ENCODE data around the gene UBE2J2. TPM values are rescaled to one million over a fixed set of nuclear protein-coding genes. Genes with fewer than 3 reads are reported as not detected.

UBE2J2 gene
- polyA plus RNA-seq, 1 of the 3 experiments (the other 2 are of a cell fraction) = 47.5 TPM

DNA sequence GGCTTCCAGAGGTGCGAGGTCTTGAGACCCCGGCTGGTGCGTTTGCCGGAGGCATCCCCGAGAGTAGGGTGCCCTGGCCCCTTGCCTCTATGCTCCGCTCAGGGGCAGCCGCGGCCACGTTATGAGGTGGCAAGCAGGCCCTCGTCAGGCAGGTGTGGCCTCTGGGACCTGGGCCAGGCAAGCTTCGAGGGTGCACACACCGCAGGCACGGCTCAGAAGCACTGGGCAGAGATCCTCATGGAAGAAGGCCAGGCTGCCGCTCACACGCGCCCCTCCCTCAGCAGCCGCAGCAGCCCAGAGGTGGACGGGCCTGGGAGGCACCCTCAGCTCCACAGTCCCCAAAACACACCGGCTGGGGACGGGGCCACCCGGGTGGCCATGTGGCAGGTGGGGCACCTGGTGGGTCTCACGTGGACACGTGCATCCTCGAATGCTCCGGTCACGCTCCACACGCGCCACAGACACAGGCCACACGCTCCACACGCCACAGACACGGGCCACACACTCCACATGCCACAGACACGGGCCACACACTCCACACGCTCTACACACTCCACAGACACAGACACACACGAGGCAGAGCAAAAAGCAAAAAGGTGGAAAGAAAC, 48.3 kb downstream of the UBE2J2 start:
- H3K27me3 ChIP-seq (ENCODE audit: insufficient read depth) = no peaks in the 10 kb centered on the region
- no peak overlapping the region for H3K27ac ChIP-seq (ENCODE audit: low read depth in 2 of 2, low read length in 1 of 2)
- H3K36me3 ChIP-seq (replicated peaks in 1 of 2; ENCODE audit: control insufficient read depth in 1 of 2, insufficient read depth in 2 of 2, low read length in 1 of 2) = peaks cover 0 to 44% of the 10 kb centered on the region in 2 experiments
- H3K9me3 ChIP-seq = no peaks in the 10 kb centered on the region
- no peak overlapping the region for H3K4me2 ChIP-seq
- ChIA-PET POLR2A (no interaction called here), CTCF (interaction anchor here (1.2 to 7.4 kb wide), 2 partner anchors 103 to 242 kb away, joined by 3 to 37 read pairs; no protein-coding TSS in a partner anchor)
- peaks cover 0 to 5% of the 10 kb centered on the region in 2 experiments; a peak in 1 of 4 replicates for H3K4me1 ChIP-seq (ENCODE audit: control insufficient read depth in 1 of 2, insufficient read depth in 2 of 2, low read depth in 1 of 2, low read length in 1 of 2)
- peaks cover 38% of the 10 kb centered on the region for H3K79me2 ChIP-seq (ENCODE audit: insufficient read depth)
- H3K9ac ChIP-seq = no peak overlapping the region
- H2AFZ ChIP-seq (ENCODE audit: low read depth) = no peak overlapping the region
- H3F3A ChIP-seq (replicated peaks; ENCODE audit: insufficient read depth) = no peaks in the 10 kb centered on the region
- TF ChIP-seq RAD21 (IDR thresholded peaks at IDR 0.05; ENCODE audit: low read length) (no peak), ELF1 (IDR thresholded peaks at IDR 0.05) (no peak), TEAD4 (IDR thresholded peaks at IDR 0.05; ENCODE audit: borderline replicate concordance, insufficient read depth) (no peak), SIN3A (IDR thresholded peaks at IDR 0.05; ENCODE audit: borderline replicate concordance, low read depth, low read length) (no peak)
- H4K20me1 ChIP-seq (ENCODE audit: insufficient read depth) = peaks cover 13% of the 10 kb centered on the region; the same call in 1 of the 2 replicates
- no peak for DNase-seq
- no peaks in the 10 kb centered on the region for H3K9me2 ChIP-seq
- WGBS (ENCODE audit: low lambda C conversion rate) = 98% methylated on average over 16 of the region's 34 CpGs
- H3K4me3 ChIP-seq (ENCODE audit: low read depth in 2 of 2, low read length in 1 of 2) = no peak overlapping the region

- peaks cover 0 to 51% of the 10 kb centered on the region in 2 experiments for H3K36me3 ChIP-seq (replicated peaks in 1 of 2; ENCODE audit: control insufficient read depth in 1 of 2, insufficient read depth in 2 of 2, low read length in 1 of 2)
These were observed 49.8 kb downstream of the UBE2J2 start for GRCh38 chr1:1223891-1224290.

More at GRCh38 chr1:1223891-1224290, 49.8 kb downstream of the UBE2J2 start:
- 0 out of 2 replicates have a peak, but pooled peaks cover under 1% of the 10 kb centered on the region for H4K20me1 ChIP-seq (ENCODE audit: insufficient read depth)
- no peaks in the 10 kb centered on the region for H3K9me2 ChIP-seq
- peaks cover 23% of the 10 kb centered on the region for H3K79me2 ChIP-seq (ENCODE audit: insufficient read depth)
- H3K27ac ChIP-seq (ENCODE audit: low read depth in 2 of 2, low read length in 1 of 2) = no peak overlapping the region
- ChIA-PET POLR2A (no interaction called here), CTCF (interaction anchor here (7.4 kb wide), 1 partner anchor 102 kb away, joined by 37 read pairs; no protein-coding TSS in a partner anchor)
- DNase-seq = no peak
- 91% methylated on average over 10 of the region's 21 CpGs for WGBS (ENCODE audit: low lambda C conversion rate)
- H3K4me2 ChIP-seq = no peak overlapping the region
- no peak overlapping the region for H3K4me3 ChIP-seq (ENCODE audit: low read depth in 2 of 2, low read length in 1 of 2)
- H3K9me3 ChIP-seq = no peaks in the 10 kb centered on the region
- no peak overlapping the region for H3K9ac ChIP-seq
- H3K27me3 ChIP-seq (ENCODE audit: insufficient read depth) = no peaks in the 10 kb centered on the region
- TF ChIP-seq GABPA (IDR thresholded peaks at IDR 0.05; ENCODE audit: low read depth) (no peak), MXI1 (IDR thresholded peaks at IDR 0.05; ENCODE audit: low read depth, low read length) (no peak), SIN3A (IDR thresholded peaks at IDR 0.05; ENCODE audit: borderline replicate concordance, low read depth, low read length) (no peak), ELF1 (IDR thresholded peaks at IDR 0.05) (no peak), USF1 (IDR thresholded peaks at IDR 0.05; ENCODE audit: borderline replicate concordance, low read depth) (no peak), EP300 (IDR thresholded peaks at IDR 0.05; ENCODE audit: borderline replicate concordance in 1 of 2, low read depth in 1 of 2, low read length in 1 of 2) (no peak), TEAD4 (IDR thresholded peaks at IDR 0.05; ENCODE audit: borderline replicate concordance, insufficient read depth) (no peak), RXRA (IDR thresholded peaks at IDR 0.05; ENCODE audit: borderline replicate concordance, low read depth) (no peak), CHD2 (IDR thresholded peaks at IDR 0.05; ENCODE audit: low read length, partially characterized antibody) (no peak), NFIC (IDR thresholded peaks at IDR 0.05; ENCODE audit: borderline replicate concordance) (no peak)
- TF ChIP-seq, protein P1, sequence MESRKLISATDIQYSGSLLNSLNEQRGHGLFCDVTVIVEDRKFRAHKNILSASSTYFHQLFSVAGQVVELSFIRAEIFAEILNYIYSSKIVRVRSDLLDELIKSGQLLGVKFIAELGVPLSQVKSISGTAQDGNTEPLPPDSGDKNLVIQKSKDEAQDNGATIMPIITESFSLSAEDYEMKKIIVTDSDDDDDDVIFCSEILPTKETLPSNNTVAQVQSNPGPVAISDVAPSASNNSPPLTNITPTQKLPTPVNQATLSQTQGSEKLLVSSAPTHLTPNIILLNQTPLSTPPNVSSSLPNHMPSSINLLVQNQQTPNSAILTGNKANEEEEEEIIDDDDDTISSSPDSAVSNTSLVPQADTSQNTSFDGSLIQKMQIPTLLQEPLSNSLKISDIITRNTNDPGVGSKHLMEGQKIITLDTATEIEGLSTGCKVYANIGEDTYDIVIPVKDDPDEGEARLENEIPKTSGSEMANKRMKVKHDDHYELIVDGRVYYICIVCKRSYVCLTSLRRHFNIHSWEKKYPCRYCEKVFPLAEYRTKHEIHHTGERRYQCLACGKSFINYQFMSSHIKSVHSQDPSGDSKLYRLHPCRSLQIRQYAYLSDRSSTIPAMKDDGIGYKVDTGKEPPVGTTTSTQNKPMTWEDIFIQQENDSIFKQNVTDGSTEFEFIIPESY (IDR thresholded peaks at IDR 0.05; ENCODE audit: borderline replicate concordance, low read depth) = no peak
- TF ChIP-seq, protein P2, sequence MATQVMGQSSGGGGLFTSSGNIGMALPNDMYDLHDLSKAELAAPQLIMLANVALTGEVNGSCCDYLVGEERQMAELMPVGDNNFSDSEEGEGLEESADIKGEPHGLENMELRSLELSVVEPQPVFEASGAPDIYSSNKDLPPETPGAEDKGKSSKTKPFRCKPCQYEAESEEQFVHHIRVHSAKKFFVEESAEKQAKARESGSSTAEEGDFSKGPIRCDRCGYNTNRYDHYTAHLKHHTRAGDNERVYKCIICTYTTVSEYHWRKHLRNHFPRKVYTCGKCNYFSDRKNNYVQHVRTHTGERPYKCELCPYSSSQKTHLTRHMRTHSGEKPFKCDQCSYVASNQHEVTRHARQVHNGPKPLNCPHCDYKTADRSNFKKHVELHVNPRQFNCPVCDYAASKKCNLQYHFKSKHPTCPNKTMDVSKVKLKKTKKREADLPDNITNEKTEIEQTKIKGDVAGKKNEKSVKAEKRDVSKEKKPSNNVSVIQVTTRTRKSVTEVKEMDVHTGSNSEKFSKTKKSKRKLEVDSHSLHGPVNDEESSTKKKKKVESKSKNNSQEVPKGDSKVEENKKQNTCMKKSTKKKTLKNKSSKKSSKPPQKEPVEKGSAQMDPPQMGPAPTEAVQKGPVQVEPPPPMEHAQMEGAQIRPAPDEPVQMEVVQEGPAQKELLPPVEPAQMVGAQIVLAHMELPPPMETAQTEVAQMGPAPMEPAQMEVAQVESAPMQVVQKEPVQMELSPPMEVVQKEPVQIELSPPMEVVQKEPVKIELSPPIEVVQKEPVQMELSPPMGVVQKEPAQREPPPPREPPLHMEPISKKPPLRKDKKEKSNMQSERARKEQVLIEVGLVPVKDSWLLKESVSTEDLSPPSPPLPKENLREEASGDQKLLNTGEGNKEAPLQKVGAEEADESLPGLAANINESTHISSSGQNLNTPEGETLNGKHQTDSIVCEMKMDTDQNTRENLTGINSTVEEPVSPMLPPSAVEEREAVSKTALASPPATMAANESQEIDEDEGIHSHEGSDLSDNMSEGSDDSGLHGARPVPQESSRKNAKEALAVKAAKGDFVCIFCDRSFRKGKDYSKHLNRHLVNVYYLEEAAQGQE (IDR thresholded peaks at IDR 0.05; ENCODE audit: low read depth, low read length) = no peak
- TF ChIP-seq, protein P3, sequence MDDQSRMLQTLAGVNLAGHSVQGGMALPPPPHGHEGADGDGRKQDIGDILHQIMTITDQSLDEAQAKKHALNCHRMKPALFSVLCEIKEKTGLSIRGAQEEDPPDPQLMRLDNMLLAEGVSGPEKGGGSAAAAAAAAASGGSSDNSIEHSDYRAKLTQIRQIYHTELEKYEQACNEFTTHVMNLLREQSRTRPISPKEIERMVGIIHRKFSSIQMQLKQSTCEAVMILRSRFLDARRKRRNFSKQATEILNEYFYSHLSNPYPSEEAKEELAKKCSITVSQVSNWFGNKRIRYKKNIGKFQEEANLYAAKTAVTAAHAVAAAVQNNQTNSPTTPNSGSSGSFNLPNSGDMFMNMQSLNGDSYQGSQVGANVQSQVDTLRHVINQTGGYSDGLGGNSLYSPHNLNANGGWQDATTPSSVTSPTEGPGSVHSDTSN (IDR thresholded peaks at IDR 0.05) = no peak
- TF ChIP-seq, protein P4, sequence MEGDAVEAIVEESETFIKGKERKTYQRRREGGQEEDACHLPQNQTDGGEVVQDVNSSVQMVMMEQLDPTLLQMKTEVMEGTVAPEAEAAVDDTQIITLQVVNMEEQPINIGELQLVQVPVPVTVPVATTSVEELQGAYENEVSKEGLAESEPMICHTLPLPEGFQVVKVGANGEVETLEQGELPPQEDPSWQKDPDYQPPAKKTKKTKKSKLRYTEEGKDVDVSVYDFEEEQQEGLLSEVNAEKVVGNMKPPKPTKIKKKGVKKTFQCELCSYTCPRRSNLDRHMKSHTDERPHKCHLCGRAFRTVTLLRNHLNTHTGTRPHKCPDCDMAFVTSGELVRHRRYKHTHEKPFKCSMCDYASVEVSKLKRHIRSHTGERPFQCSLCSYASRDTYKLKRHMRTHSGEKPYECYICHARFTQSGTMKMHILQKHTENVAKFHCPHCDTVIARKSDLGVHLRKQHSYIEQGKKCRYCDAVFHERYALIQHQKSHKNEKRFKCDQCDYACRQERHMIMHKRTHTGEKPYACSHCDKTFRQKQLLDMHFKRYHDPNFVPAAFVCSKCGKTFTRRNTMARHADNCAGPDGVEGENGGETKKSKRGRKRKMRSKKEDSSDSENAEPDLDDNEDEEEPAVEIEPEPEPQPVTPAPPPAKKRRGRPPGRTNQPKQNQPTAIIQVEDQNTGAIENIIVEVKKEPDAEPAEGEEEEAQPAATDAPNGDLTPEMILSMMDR (IDR thresholded peaks at IDR 0.05) = no peak
- no peaks in the 10 kb centered on the region for H3K4me1 ChIP-seq (ENCODE audit: control insufficient read depth in 1 of 2, insufficient read depth in 2 of 2, low read depth in 1 of 2, low read length in 1 of 2)
- H3F3A ChIP-seq (replicated peaks; ENCODE audit: insufficient read depth) = no peaks in the 10 kb centered on the region
- no peak overlapping the region for H2AFZ ChIP-seq (ENCODE audit: low read depth)

Measured in SK-N-SH (cell line).